Stimulated activated CD8-positive, alpha-beta memory T cell treated with anti-CD3 and anti-CD28 coated beads, Interleukin-4, amount 100 ng/mL, for 1 hour (primary cell): Measurements from ENCODE around the gene PIAS2.

Source experiments
- DNase-seq, 2 donors: peaks; one replicate each; pipeline ENCODE4 v3.0.0-alpha.2; 2020; ENCODE audit warnings: low read depth in 2 of 2, low spot score in 1 of 2

The PIAS2 gene

GRCh38 chr18:46764586-46764985 is 152.7 kb downstream of the PIAS2 start:
- no peak for DNase-seq

- no peak for DNase-seq
These were observed 156.1 kb downstream of the PIAS2 start for GRCh38 chr18:46761059-46761769.

- DNase-seq: no peak
These were observed 157.4 kb downstream of the PIAS2 start for GRCh38 chr18:46759890-46760289.

GRCh38 chr18:46756559-46757201 is 160.6 kb downstream of the PIAS2 start, which contains the start of gene ST8SIA5:
ST8SIA5 (minus strand) TSS chr18:46757053; CDS start chr18:46756508, 545 bp downstream.
- no peak for DNase-seq

GRCh38 chr18:46756025-46756558 is 161.2 kb downstream of the PIAS2 start:
- DNase-seq: no peak

- DNase-seq: no peak
These were observed 161.8 kb downstream of the PIAS2 start for GRCh38 chr18:46755315-46756024.

GRCh38 chr18:46754661-46755292 is 162.5 kb downstream of the PIAS2 start:
- DNase-seq: no peak

GRCh38 chr18:46754188-46754587 is 163.1 kb downstream of the PIAS2 start:
- DNase-seq: no peak
